H1 (cell line): Measurements from ENCODE around the gene GRIP2. TPM values are rescaled to one million over a fixed set of nuclear protein-coding genes. Genes with fewer than 3 reads are reported as not detected.

Experiments
- CTCF ChIA-PET: fragments of 300-600 bp; sonication (Branson Sonifier 250); formaldehyde crosslinking; loops from one replicate; lab custom pipeline; 2021; ENCODE audit not compliant: partially characterized antibody; lab: Charles Lee
- POLR2A ChIA-PET: fragments of 300-600 bp; sonication (Branson Sonifier 250); formaldehyde crosslinking; loops from one replicate; lab custom pipeline; 2021; ENCODE audit warnings: inconsistent platforms; ENCODE audit not compliant: partially characterized antibody; lab: Charles Lee
- DNase-seq, 2 experiments: peaks; one replicate each; pipeline versions ENCODE4 v3.0.0 to v3.0.0-alpha.2; 2010 to 2022; ENCODE audit warnings: low spot score in 2 of 2, low read depth in 1 of 2, mixed read lengths in 1 of 2
- FAIRE-seq: peaks from 2 replicates; lab custom pipeline; 2011; peaks lifted over from hg19 to GRCh38; lab: Jason Lieb, UNC
- H2AFZ ChIP-seq: 2 replicates; pipeline ENCODE4 v1.8.1; 2012; ENCODE audit warnings: low read length, inconsistent platforms
- H2AK5ac ChIP-seq: 2 replicates; pipeline ENCODE4 v1.6.1; 2013; ENCODE audit warnings: low read depth, low read length
- H2BK120ac ChIP-seq: replicated peaks from 2 replicates; pipeline ENCODE3; 2013; ENCODE audit warnings: low read depth, low read length, inconsistent platforms
- H2BK12ac ChIP-seq: 2 replicates; pipeline ENCODE4 v1.6.1; 2013; ENCODE audit warnings: low read depth, low read length
- H2BK15ac ChIP-seq: 2 replicates; pipeline ENCODE4 v1.6.1; 2013; ENCODE audit warnings: low read length
- H2BK20ac ChIP-seq: 2 replicates; pipeline ENCODE4 v1.6.1; 2013; ENCODE audit warnings: low read length
- H2BK5ac ChIP-seq: 2 replicates; pipeline ENCODE4 v1.6.1; 2013; ENCODE audit warnings: low read depth, low read length
- H3K14ac ChIP-seq: 2 replicates; pipeline ENCODE4 v1.6.1; 2013; ENCODE audit warnings: inconsistent platforms; ENCODE audit not compliant: insufficient read length
- H3K18ac ChIP-seq: 2 replicates; pipeline ENCODE4 v1.6.1; 2013; ENCODE audit warnings: low read length; ENCODE audit errors: extremely low read depth
- H3K23ac ChIP-seq: 2 replicates; pipeline ENCODE4 v1.6.1; 2013; ENCODE audit warnings: inconsistent platforms; ENCODE audit not compliant: insufficient read length
- H3K23me2 ChIP-seq: 2 replicates; pipeline ENCODE4 v1.6.1; 2013; ENCODE audit warnings: low read depth, low read length
- H3K27ac ChIP-seq: 2 replicates; pipeline ENCODE4 v1.6.1; 2011; ENCODE audit warnings: low read depth, low read length, inconsistent platforms
- H3K27me3 ChIP-seq, 4 experiments: replicated peaks in 1 of 4; 1 replicate in 1 of 4; 2 replicates in 3 of 4; pipeline versions ENCODE4 v1.6.1 to v1.8.1; 2011 to 2013; ENCODE audit warnings: low read length in 3 of 4, mild to moderate bottlenecking in 3 of 4, inconsistent platforms in 2 of 4, mixed read lengths in 2 of 4, moderate library complexity in 1 of 4; ENCODE audit not compliant: control insufficient read depth in 3 of 4, insufficient read depth in 3 of 4; ENCODE audit errors: extremely low read depth in 1 of 4
- H3K36me3 ChIP-seq, 4 experiments: 2 replicates each; pipeline versions ENCODE4 v1.6.1 to v1.8.1; 2011 to 2013; ENCODE audit warnings: mild to moderate bottlenecking in 4 of 4, low read length in 3 of 4, moderate library complexity in 2 of 4, control low read depth in 1 of 4, inconsistent platforms in 1 of 4; ENCODE audit not compliant: insufficient read depth in 4 of 4, control insufficient read depth in 2 of 4
- H3K4ac ChIP-seq: replicated peaks from 2 replicates; pipeline ENCODE3; 2013; ENCODE audit warnings: low read length, low read depth, mixed read lengths, inconsistent platforms; ENCODE audit not compliant: insufficient read length
- H3K4me1 ChIP-seq, 4 experiments: replicated peaks in 1 of 4; 1 replicate in 1 of 4; 2 replicates in 3 of 4; pipeline versions ENCODE4 v1.6.1 to v1.8.1; 2011 to 2013; ENCODE audit warnings: low read length in 3 of 4, inconsistent platforms in 2 of 4, mixed read lengths in 1 of 4; ENCODE audit not compliant: insufficient read depth in 4 of 4, control insufficient read depth in 3 of 4
- H3K4me2 ChIP-seq, 2 experiments: 2 replicates each; pipeline versions ENCODE4 v1.6.1 to v1.8.1; 2011 to 2013; ENCODE audit warnings: low read depth in 2 of 2, low read length in 2 of 2, control low read depth in 1 of 2, inconsistent platforms in 1 of 2, mild to moderate bottlenecking in 1 of 2; ENCODE audit not compliant: insufficient read depth in 1 of 2
- H3K4me3 ChIP-seq, 4 experiments: fragments of 200-600, 300-600 bp in 1 of 4; sonication (generic), shearing (Covaris generic), sonication (Bioruptor Twin) in 1 of 4; 2 replicates each; pipeline versions ENCODE4 v1.5.1 to v1.8.1; 2011 to 2016; ENCODE audit warnings: low read length in 4 of 4, low read depth in 3 of 4, control low read depth in 2 of 4, inconsistent platforms in 2 of 4, mild to moderate bottlenecking in 2 of 4, mixed read lengths in 1 of 4, moderate library complexity in 1 of 4; ENCODE audit not compliant: insufficient read depth in 2 of 4; ENCODE audit errors: extremely low read depth in 1 of 4
- H3K56ac ChIP-seq: replicated peaks from 2 replicates; pipeline ENCODE3; 2013; ENCODE audit warnings: low read depth, mild to moderate bottlenecking, mixed read lengths, low read length, inconsistent platforms; ENCODE audit not compliant: insufficient read length
- H3K79me1 ChIP-seq: 2 replicates; pipeline ENCODE4 v1.6.1; 2013; ENCODE audit warnings: low read depth, low read length, control low read depth
- H3K79me2 ChIP-seq, 2 experiments: 2 replicates each; pipeline versions ENCODE4 v1.6.1 to v1.8.1; 2012 to 2013; ENCODE audit warnings: low read length in 2 of 2, mild to moderate bottlenecking in 2 of 2, inconsistent platforms in 1 of 2; ENCODE audit not compliant: insufficient read depth in 2 of 2, control insufficient read depth in 1 of 2
- H3K9ac ChIP-seq, 4 experiments: replicated peaks in 1 of 4; 1 replicate in 1 of 4; 2 replicates in 3 of 4; pipeline versions ENCODE4 v1.6.1 to v1.8.1; 2011 to 2013; ENCODE audit warnings: low read depth in 3 of 4, low read length in 3 of 4, control low read depth in 2 of 4, mild to moderate bottlenecking in 2 of 4, moderate library complexity in 2 of 4, inconsistent platforms in 1 of 4; ENCODE audit errors: extremely low read depth in 1 of 4
- H3K9me3 ChIP-seq, 2 experiments: 2 replicates each; pipeline versions ENCODE4 v1.6.1 to v1.8.1; 2012 to 2013; ENCODE audit warnings: mild to moderate bottlenecking in 2 of 2, moderate library complexity in 2 of 2, control low read depth in 1 of 2, inconsistent platforms in 1 of 2, low read depth in 1 of 2, low read length in 1 of 2, mixed read lengths in 1 of 2; ENCODE audit not compliant: insufficient read depth in 2 of 2
- H4K20me1 ChIP-seq, 2 experiments: replicated peaks in 1 of 2; 2 replicates each; pipeline versions ENCODE3 to v1.8.1; 2011 to 2013; ENCODE audit warnings: inconsistent platforms in 2 of 2, low read length in 2 of 2, mild to moderate bottlenecking in 1 of 2; ENCODE audit not compliant: insufficient read depth in 2 of 2, control insufficient read depth in 1 of 2
- H4K5ac ChIP-seq: 2 replicates; pipeline ENCODE4 v1.6.1; 2013; ENCODE audit warnings: low read length, low read depth, mixed read lengths, inconsistent platforms; ENCODE audit not compliant: insufficient read length
- H4K8ac ChIP-seq: 2 replicates; pipeline ENCODE4 v1.8.0; 2013; ENCODE audit warnings: mild to moderate bottlenecking, moderate library complexity, low read length, inconsistent platforms; ENCODE audit not compliant: insufficient read depth; ENCODE audit errors: extremely low read depth
- H4K91ac ChIP-seq: replicated peaks from 2 replicates; pipeline ENCODE3; 2013; ENCODE audit warnings: low read length, mixed read lengths, inconsistent platforms; ENCODE audit not compliant: insufficient read length
- SIRT6 ChIP-seq: IDR thresholded peaks from one replicate; pipeline ENCODE4 v1.7.1; 2012; ENCODE audit warnings: low read length, inconsistent platforms
- WGBS, 2 experiments: shearing (Covaris generic) in 1 of 2; methylation state at CpG; one replicate each; pipeline versions ENCODE4 v1.1.6 to v1.1.7; 2013 to 2015; ENCODE audit warnings: low lambda C conversion rate in 2 of 2, mixed read lengths in 2 of 2, inconsistent platforms in 1 of 2, low coverage in 1 of 2, missing lambda C conversion rate in 1 of 2; ENCODE audit not compliant: insufficient replicate concordance in 2 of 2, insufficient coverage in 1 of 2, insufficient read length in 1 of 2; ENCODE audit errors: extremely low coverage in 1 of 2, missing lambda C conversion rate in 1 of 2; 5-methylcytosine and 5-hydroxymethylcytosine counted together
- polyA plus RNA-seq, 7 experiments: library from polyadenylated mRNA; depleted of rRNA in 3 of 7; stranded (reverse) in 5 of 7; unstranded in 2 of 7; fragments of >200 nt in 5 of 7; fragments of 200-250 nt in 2 of 7; gene quantifications; 1 replicate in 5 of 7; 2 replicates in 1 of 7; 4 replicates in 1 of 7; pipeline versions ENCODE4 v1.2.1 to v1.2.3, GENCODE V29; 2011 to 2013; ENCODE audit warnings: missing spikeins in 2 of 7, mixed read lengths in 2 of 7
- total RNA-seq: library from RNA; stranded (reverse); fragmentation: NEBNext Ultra II Directional; extraction: Animal tissue kit (Norgen Biotek cat#: 25700); gene quantifications from 2 replicates; pipeline ENCODE4 v1.2.1, GENCODE V29; 2021
- TF ChIP-seq, protein P1 (sequence below): IDR thresholded peaks from 2 replicates; pipeline ENCODE4 v1.6.1; 2012; ENCODE audit warnings: inconsistent platforms

The GRIP2 gene
- total and polyA plus RNA-seq, 2 of the 8 experiments (the other 6 are each of a cell fraction or from before 2014, with no cell fraction given), result 2.5 to 6.4 TPM

DNA sequence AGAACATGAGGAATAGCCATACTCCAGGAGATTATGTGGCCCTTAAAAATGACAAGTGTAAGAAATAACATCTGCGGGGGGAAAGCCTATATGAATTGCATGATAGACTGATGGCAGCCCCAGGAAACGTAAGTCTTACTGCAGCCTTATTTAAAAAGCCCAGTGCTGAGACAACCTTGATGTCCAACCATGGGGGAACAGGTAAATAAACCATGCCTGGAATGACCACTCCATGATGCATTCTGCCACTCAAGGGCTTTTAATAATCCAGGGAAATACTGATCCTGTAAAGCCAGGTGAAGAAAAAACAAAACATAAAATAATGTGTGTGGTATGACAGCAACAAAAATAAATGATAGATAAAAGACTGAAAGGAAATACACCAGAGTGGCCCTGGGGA lies 46.5 kb upstream of the GRIP2 start:
- no peak for DNase-seq
- Histone ChIP-seq H2BK5ac (no peak overlapping the region), H4K20me1 (peaks cover 0 to 5% of the 10 kb centered on the region in 2 experiments), H3K14ac (no peak overlapping the region), H2BK15ac (no peak overlapping the region), H3K9me3 (no peaks in the 10 kb centered on the region), H3K4me3 (no peak overlapping the region)
- TF ChIP-seq, protein P1, sequence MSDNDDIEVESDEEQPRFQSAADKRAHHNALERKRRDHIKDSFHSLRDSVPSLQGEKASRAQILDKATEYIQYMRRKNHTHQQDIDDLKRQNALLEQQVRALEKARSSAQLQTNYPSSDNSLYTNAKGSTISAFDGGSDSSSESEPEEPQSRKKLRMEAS, result no peak
- TF ChIP-seq SIRT6, result no peak
- TF ChIP-seq, all 59 proteins: peak for 0
- Histone ChIP-seq H4K5ac (no peak overlapping the region), H3K18ac (no peak overlapping the region), H3K4ac (no peak overlapping the region), H2AFZ (no peak overlapping the region), H2BK120ac (no peak overlapping the region), H4K8ac (no peak overlapping the region), H2AK5ac (no peak overlapping the region), H3K23ac (no peak overlapping the region), H3K27me3 (no peaks in the 10 kb centered on the region), H3K27ac (no peak overlapping the region), H3K79me1 (no peaks in the 10 kb centered on the region), H3K4me2 (no peak overlapping the region), H3K36me3 (no peaks in the 10 kb centered on the region), H3K4me1 (peaks cover 0 to 2% (median 0%) of the 10 kb centered on the region in 4 experiments; a peak in 2 of 7 replicates), H3K79me2 (no peaks in the 10 kb centered on the region), H3K23me2 (no peaks in the 10 kb centered on the region), H2BK20ac (no peak overlapping the region), H3K56ac (no peak overlapping the region), H3K9ac (no peak overlapping the region), H4K91ac (no peak overlapping the region), H2BK12ac (no peak overlapping the region)
- WGBS, 2 experiments, result 83% methylated on average over 2 of the region's 2 CpGs; no CpG with 5 or more reads in 1 of the 2 experiments
- ChIA-PET CTCF (interaction anchor here (0.6 kb wide), 1 partner anchor 70 kb away, joined by 3 read pairs; no protein-coding TSS in a partner anchor), POLR2A (no interaction called here)
- FAIRE-seq, result no peak
